Tibial nerve (tissue), 4 donors: ENCODE measurements around the gene TRIM66. TPM values are rescaled to one million over a fixed set of nuclear protein-coding genes. Genes with fewer than 3 reads are reported as not detected.

Experiments used
- DNase-seq, 2 donors: peaks; one replicate each; pipeline ENCODE4 v3.0.0-alpha.2; 2019; ENCODE audit warnings: low spot score in 2 of 2
- H3K27ac ChIP-seq, 4 donors: fragments of 200-600 bp; sonication (generic) in 3 of 4; one replicate each; pipeline ENCODE4 v1.5.1; 2017 to 2019; ENCODE audit warnings: mild to moderate bottlenecking in 1 of 4
- H3K27me3 ChIP-seq, 2 donors: fragments of 200-600 bp; sonication (generic) in 1 of 2; one replicate each; pipeline versions ENCODE4 v1.5.1 to v1.6.0; 2017 to 2019
- H3K36me3 ChIP-seq, 3 donors: fragments of 200-600 bp; sonication (generic); one replicate each; pipeline ENCODE4 v1.5.1; 2018 to 2019
- H3K4me1 ChIP-seq, 4 donors: fragments of 200-600 bp; sonication (generic) in 3 of 4; one replicate each; pipeline ENCODE4 v1.5.1; 2017 to 2019
- H3K4me3 ChIP-seq, 4 donors: fragments of 200-600 bp; sonication (generic) in 3 of 4; one replicate each; pipeline ENCODE4 v1.5.1; 2017 to 2019; ENCODE audit warnings: mild to moderate bottlenecking in 1 of 4, moderate library complexity in 1 of 4
- H3K9me3 ChIP-seq, 4 donors: fragments of 200-600 bp; sonication (generic) in 3 of 4; one replicate each; pipeline ENCODE4 v1.5.1; 2017 to 2019
- EP300 ChIP-seq, 2 donors: sonication (generic); formaldehyde crosslinking; IDR thresholded peaks; one replicate each; pipeline ENCODE4 v1.6.1; 2017; ENCODE audit warnings: antibody characterized with exemption in 2 of 2, mild to moderate bottlenecking in 1 of 2
- POLR2A ChIP-seq, 2 donors: fragments of 450-650 bp; IDR thresholded peaks; one replicate each; pipeline ENCODE4 v1.6.1; 2017; ENCODE audit warnings: antibody characterized with exemption in 2 of 2, mild to moderate bottlenecking in 2 of 2, moderate library complexity in 2 of 2
- WGBS, 2 donors: methylation state at CpG; one replicate each; pipeline ENCODE4 v1.1.5; 2018; 5-methylcytosine and 5-hydroxymethylcytosine counted together
- total RNA-seq, 4 donors: library from RNA; depleted of rRNA; stranded (reverse); fragments of >200 nt; gene quantifications; one replicate each; pipeline ENCODE4 v1.1.0, GENCODE V29; 2016
- TF ChIP-seq, protein P1 (sequence below), 5 experiments: fragments of 200-600 bp in 3 of 5; fragments of 450-650 bp in 2 of 5; sonication (generic) in 3 of 5; IDR thresholded peaks; one replicate each; pipeline ENCODE4 v1.5.1; 2016 to 2019; ENCODE audit warnings: antibody characterized with exemption in 5 of 5, mild to moderate bottlenecking in 3 of 5, moderate library complexity in 2 of 5

The TRIM66 gene
- total RNA-seq, 4 donors from 2014 or later: 7.1 to 26.5 (median 16.2) TPM

DNA sequence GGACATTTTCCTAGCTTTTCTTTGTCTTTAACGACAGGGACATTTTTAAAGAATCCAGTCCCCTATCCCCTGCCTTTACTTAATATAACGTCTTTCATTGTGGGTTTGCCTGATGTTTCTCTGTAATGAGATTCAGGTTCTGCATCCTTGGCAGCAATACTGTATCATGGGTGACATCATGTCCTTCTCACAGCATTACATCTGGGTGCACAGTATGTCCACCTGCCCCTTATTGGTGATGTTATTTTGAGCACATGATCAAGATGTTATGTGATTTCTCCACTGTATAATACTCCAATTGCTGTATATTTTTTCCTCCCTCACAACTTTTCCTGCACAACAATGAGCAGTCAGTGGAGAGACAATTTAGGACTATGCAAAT is 78.8 kb downstream of the TRIM66 start:
- Histone ChIP-seq H3K27ac (no peak overlapping the region), H3K9me3 (no peaks in the 10 kb centered on the region), H3K36me3 (no peaks in the 10 kb centered on the region), H3K4me3 (no peak overlapping the region), H3K27me3 (no peaks in the 10 kb centered on the region), H3K4me1 (peaks cover 0 to 3% (median 0%) of the 10 kb centered on the region in 4 donors)
- 68 to 81% methylated on average over 2 of the region's 2 CpGs for WGBS, 2 donors
- TF ChIP-seq, protein P1, sequence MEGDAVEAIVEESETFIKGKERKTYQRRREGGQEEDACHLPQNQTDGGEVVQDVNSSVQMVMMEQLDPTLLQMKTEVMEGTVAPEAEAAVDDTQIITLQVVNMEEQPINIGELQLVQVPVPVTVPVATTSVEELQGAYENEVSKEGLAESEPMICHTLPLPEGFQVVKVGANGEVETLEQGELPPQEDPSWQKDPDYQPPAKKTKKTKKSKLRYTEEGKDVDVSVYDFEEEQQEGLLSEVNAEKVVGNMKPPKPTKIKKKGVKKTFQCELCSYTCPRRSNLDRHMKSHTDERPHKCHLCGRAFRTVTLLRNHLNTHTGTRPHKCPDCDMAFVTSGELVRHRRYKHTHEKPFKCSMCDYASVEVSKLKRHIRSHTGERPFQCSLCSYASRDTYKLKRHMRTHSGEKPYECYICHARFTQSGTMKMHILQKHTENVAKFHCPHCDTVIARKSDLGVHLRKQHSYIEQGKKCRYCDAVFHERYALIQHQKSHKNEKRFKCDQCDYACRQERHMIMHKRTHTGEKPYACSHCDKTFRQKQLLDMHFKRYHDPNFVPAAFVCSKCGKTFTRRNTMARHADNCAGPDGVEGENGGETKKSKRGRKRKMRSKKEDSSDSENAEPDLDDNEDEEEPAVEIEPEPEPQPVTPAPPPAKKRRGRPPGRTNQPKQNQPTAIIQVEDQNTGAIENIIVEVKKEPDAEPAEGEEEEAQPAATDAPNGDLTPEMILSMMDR (IDR thresholded peaks at IDR 0.05): no peak
- DNase-seq: no peak

DNA sequence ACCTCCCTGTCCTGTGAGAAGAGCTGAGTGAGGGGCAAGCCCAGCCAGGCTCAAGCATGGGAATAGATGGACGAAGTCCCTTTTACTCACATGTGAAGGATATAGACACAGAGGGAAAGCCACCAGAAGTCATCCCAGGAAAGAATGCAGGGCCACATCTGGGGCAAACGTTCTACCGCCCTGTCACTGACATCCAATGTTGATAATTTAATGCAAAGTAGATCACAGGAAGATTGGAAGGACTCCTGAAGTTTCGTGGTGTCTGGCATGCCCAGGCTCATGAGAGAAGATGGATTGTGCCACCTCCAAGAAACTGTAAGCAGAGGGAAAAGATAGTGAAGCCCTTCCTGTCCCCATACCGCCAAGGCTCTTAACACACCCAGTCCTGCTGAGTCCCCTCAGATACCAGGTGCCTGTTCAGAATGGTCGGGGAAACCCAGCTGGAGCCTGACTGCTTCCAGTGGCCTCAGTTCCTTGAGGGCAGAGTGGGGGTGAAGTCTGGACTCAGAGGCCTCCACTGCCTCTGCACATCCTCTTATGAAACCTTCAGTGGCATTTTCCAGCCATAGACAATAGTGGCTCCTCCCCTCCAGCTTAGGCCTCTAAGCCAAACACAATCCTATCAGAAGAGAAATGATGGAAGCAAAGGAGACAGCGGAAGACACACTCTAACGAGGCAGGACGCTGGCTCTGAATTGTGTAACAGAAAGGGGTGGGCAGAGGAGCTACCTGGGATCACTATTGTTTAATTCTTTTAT is 80.9 kb downstream of the TRIM66 start:
- Histone ChIP-seq H3K27ac (no peak overlapping the region), H3K9me3 (no peaks in the 10 kb centered on the region), H3K27me3 (peaks cover 0 to 5% of the 10 kb centered on the region in 2 donors), H3K36me3 (no peaks in the 10 kb centered on the region), H3K4me3 (no peak overlapping the region), H3K4me1 (peaks cover 0 to 3% (median 0%) of the 10 kb centered on the region in 4 donors)
- TF ChIP-seq EP300 (IDR thresholded peaks at IDR 0.05) (no peak), POLR2A (IDR thresholded peaks at IDR 0.05) (no peak)
- TF ChIP-seq, protein P1 (IDR thresholded peaks at IDR 0.05): no peak
- DNase-seq: no peak
- 83 to 84% methylated on average over 9 of the region's 9 CpGs for WGBS, 2 donors

DNA sequence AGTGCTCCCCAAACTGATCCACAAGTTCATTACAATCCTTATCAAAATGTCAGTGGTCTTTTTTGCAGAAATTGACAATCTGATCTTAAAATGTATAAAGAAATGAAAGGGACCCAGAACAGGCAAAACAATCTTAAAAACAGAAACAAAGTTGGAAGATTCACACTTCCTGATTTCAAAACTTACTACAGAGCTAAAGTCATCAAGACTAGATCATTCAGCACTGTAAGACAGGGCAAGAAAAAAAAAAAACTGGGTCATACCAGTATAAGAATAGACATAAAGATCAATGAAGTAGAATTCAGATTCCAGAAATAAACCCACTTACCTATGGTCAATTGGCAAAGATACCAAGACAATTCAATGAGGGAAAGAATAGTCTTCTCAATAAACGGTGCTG is 84.0 kb downstream of the TRIM66 start:
- Histone ChIP-seq H3K4me3 (no peak overlapping the region), H3K27me3 (peaks cover 0 to 30% of the 10 kb centered on the region in 2 donors), H3K9me3 (no peaks in the 10 kb centered on the region), H3K4me1 (peaks cover 0 to 10% (median 8%) of the 10 kb centered on the region in 4 donors), H3K27ac (no peak overlapping the region), H3K36me3 (no peaks in the 10 kb centered on the region)
- no peak for DNase-seq
- TF ChIP-seq POLR2A (IDR thresholded peaks at IDR 0.05) (no peak), EP300 (IDR thresholded peaks at IDR 0.05) (no peak)
- TF ChIP-seq, protein P1 (IDR thresholded peaks at IDR 0.05): no peak
- WGBS, 2 donors: 82 to 90% methylated on average over 1 of the region's 1 CpG

DNA sequence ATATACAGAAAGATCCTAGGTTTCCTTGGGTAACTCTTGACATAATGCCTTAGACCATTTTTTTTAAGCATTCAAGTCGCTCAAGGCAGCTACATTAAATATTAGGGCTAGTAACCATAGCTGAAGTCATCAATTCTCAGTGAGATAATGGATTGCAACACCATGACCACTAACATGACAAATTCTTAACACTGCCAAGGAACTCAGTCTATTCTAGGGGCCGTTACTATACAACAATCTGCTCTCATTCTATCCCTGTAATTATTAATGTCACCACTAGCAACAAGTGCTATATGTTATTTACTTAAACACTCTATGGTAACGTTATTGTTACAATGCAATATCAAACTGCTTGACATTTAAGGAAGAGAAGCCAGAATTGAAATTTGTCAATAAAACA is 85.3 kb downstream of the TRIM66 start:
- H3K4me3 ChIP-seq: no peak overlapping the region
- H3K27me3 ChIP-seq: peaks cover 0 to 43% of the 10 kb centered on the region in 2 donors
- peaks cover 0 to 10% (median 8%) of the 10 kb centered on the region in 4 donors for H3K4me1 ChIP-seq
- no peak for DNase-seq
- 57 to 60% methylated on average over 3 of the region's 3 CpGs for WGBS, 2 donors
- TF ChIP-seq, protein P1 (IDR thresholded peaks at IDR 0.05): no peak
- TF ChIP-seq EP300 (IDR thresholded peaks at IDR 0.05): no peak
- TF ChIP-seq POLR2A (IDR thresholded peaks at IDR 0.05): no peak
- H3K36me3 ChIP-seq: no peaks in the 10 kb centered on the region
- H3K27ac ChIP-seq: no peak overlapping the region
- no peaks in the 10 kb centered on the region for H3K9me3 ChIP-seq

DNA sequence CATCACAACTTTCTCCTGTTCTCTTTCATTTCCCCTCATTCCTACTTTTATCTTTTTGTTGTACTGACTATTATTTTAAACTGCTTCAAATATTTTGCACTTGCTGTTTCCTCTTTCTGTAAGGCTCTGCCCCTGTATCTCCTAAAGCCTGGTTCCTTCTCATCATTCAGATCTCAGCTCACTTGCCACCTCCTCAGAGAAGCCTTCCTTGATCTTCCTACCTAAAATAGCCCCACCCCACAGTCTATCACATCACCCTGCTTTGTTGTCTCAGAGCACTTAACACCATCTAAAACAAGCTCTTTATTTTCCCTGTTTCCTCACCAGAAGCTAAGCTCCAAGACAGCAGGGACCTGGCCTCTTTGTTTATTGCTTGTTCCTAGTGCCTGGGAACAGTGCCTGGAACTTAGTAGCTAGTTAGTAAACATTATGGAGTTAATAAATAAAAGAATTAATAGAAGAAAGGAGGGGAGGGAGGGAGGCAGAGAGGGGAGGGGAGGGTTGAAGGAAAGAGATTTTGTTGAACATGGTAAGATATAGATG is 85.9 kb downstream of the TRIM66 start:
- Histone ChIP-seq H3K36me3 (no peaks in the 10 kb centered on the region), H3K9me3 (no peaks in the 10 kb centered on the region), H3K27ac (no peak overlapping the region), H3K4me3 (no peak overlapping the region), H3K4me1 (peaks cover 0 to 10% (median 8%) of the 10 kb centered on the region in 4 donors), H3K27me3 (peaks cover 0 to 47% of the 10 kb centered on the region in 2 donors)
- TF ChIP-seq EP300 (IDR thresholded peaks at IDR 0.05) (no peak), POLR2A (IDR thresholded peaks at IDR 0.05) (no peak)
- TF ChIP-seq, protein P1 (IDR thresholded peaks at IDR 0.05): no peak
- DNase-seq: no peak
